Suppressor macrophage (primary cell): ENCODE data around the gene DNAJA1.
A peak's percentile ranks its signal among the peaks of the same experiment; 100 is the strongest.
"Not testable (repeated sequence)": the region's sequence is repeated elsewhere in the genome, so short reads cannot be mapped to it uniquely, and the experiment has no call there.

Experiments used
- DNase-seq, 4 experiments: peaks; one replicate each; pipeline ENCODE4 v3.0.0-alpha.2; 2020 to 2022
- total RNA-seq, 17 experiments: gene quantifications; one replicate each; lab custom pipeline; 2026; ENCODE audit warnings: mixed read lengths in 6 of 17, inconsistent platforms in 3 of 17; lab: John Stamatoyannopoulos, UW

DNAJA1 gene
- 102 to 555 (median 184) reads per million in 17 experiments for total RNA-seq

GRCh38 chr9:33024966-33025571 lies at the start of gene DNAJA1:
Gene DNAJA1, plus strand, starts transcription at chr9:33025273. Its CDS starts 1,212 bp downstream, at chr9:33026485.
- peak; percentile 98 to 99 (median 99) for DNase-seq

- no peak for DNase-seq
Measured at GRCh38 chr9:32978051-32978450, 47.0 kb upstream of the DNAJA1 start.

DNA sequence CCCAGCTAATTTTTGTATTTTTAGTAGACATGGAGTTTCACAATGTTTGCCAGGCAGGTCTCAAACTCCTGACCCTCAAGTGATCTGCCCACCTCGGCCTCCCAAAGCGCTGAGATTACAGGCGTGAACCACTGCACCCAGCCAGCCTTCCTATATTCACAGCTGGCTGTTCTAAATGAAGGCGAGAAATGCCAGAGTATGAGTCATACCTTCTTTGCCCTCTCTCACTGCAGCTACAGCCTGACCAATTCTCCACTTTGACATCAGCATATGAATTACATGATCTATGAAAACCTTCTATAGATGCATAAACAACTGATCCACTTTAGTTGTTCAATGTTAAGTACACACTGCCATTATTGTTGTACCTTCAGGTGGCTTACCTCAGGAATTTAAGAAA lies 38.1 kb upstream of the DNAJA1 start:
- no peak for DNase-seq

DNA sequence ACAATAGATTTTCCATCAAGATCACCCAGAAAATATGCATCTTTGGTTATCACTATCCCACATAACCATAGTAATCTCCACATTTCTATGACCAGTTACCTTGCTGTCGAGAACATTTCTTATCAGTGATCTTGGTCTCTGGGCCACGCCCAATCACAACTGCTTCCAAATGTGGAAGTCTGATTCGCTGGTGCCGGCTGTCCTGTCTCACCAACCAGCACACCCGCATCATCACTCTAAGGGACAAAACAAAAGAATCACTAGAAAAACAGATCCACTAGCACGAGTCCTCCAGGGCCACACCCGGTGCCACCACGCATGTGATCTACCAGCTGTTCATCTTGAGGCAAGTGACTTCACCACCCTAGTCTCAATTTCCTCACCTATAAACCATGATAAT lies 35.4 kb upstream of the DNAJA1 start:
- DNase-seq, result no peak

DNA sequence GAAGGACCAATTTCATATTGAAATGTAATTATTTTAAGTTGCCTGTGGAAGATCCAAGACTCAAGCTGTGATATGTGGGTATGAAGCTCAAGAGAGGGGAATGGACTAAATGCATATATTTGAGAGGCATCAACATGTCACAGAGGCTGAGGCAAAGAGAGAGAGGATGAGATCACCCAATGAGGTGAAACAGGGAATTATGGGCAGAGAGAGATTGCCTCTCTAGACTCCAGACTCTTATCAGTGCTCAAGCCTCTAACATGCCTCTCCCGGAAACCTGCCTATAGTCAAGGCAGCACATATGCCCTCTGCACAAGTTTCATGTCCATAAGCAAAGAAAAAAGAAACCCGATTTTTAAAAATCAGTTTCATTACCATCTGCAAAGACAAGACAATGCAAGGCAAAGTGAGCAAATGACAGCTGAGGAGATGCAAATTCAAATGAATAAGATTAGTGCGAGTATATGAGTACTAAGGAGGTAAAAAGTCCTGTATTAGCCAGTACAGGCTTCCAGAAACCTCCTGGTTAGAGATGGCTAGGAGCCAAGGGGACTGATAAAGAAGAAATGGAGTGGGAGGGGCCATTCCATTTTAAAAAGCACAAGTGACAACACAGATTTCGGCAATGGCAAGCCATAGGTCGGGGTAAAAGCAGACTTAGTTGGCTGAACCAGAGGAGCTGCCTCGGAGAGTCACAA lies 33.0 kb upstream of the DNAJA1 start:
- DNase-seq, result no peak

GRCh38 chr9:32992595-32993238 lies 32.4 kb upstream of the DNAJA1 start:
- DNase-seq, result peak in 2 of 4 experiments; percentile 11 to 35

DNA sequence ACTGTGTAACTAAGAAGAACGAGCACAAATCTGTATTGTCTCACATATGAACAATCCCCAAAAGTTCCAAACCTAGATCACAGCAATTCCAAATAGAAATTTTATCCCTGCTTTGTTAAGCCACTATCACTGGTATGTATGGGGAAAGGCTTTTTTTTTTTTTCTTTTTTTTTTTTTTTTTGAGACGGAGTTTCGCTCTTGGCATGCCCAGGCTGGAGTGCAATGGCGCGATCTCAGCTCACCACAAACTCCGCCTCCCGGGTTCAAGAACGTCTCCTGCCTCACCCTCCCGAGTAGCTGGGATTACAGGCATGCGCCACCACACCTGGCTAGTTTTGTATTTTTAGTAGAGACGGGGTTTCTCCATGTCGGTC lies 24.4 kb upstream of the DNAJA1 start:
- DNase-seq, result peak in 2 of 4 experiments; percentile 10 to 29

DNA sequence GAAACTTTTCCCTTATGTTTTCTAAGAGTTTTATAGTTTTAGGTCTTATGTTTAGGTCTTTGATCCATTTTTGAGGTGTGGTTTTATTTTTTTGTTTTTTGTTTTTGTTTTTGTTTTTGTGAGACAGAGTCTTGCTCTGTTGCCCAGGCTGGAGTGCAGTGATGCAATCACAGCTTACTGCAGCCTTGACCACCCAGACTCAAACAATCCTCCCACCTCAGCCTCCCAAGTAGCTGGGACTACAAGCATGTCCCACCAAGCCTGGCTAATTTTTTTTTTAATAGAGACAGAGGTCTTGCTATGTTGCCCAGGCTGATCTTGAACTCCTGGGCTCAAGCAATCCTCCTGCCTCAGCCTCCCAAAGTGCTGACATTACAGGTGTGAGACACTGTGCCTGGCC lies 19.7 kb upstream of the DNAJA1 start:
- DNase-seq, result not testable (repeated sequence)

- no peak for DNase-seq
Measured at GRCh38 chr9:33007755-33008154, 17.3 kb upstream of the DNAJA1 start.

GRCh38 chr9:33011831-33012230 lies 13.2 kb upstream of the DNAJA1 start:
- DNase-seq, result peak in 3 of 4 experiments; percentile 18 to 59 (median 42)

DNA sequence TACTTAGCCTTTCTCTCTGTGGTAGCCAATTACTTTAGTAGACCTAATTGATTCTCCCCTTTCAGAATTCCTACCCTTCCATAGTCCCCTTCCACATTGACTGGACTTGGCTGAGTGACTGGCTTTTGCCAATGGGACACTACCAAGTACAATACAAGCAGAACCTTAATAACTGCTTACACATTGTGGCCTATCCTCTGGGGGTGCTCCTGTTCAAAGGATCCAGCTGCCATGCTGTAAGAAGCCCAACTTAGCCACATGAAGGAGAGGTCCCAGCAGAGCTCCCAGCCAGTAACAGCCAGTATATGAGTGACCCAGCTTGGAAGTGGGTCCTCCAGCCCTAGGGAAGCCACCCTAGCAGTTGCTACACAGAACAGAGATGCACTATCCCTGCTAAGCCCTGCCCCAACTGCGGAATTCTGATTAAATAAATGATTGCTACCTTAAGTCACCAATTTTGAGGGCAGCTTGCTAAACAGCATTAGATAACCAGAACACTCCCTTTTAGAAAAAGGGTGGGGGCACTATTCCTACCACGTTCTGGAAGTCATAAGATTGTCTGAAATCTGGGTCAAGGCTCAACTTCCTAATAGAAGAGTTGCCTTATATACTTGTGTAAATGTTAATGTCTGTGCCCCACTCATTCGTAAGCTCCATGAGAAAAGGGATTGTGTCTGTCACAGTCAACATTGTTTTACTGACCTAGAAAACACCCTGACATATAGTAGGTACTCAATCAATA lies 12.6 kb upstream of the DNAJA1 start:
- DNase-seq, result peak; percentile 29 to 71 (median 52)

DNA sequence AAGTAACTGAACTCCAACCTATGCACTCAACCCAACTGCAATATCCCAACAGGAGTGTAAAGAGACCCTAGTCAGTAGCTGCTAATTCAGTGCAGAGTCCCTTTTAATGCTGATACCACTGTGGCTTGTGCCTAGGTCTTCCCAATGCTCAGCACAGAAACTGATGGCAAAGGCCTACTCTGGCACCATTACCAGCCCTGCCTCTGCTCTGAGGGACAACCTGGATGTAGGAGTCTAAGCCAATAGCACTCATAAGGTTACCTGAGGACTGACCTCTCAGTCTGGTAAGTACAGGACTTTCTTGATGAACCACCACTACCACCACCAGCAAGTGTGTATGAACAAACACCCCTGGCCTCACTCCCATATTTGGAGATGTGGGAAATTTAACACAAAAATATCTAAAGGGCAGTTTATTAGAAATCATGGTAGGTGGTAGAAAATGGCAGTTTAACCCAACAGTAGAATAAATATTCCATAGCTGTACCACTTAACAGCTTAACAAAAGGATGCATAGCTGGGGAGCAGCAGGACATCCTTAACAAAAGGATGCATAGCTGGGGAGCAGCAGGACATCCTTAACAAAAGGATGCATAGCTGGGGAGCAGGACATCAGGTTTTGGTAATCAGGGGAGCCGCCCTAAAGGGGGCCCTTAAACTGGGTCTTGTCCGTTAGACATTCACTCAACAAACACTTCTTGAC lies 11.0 kb upstream of the DNAJA1 start:
- DNase-seq, result no peak

- no peak for DNase-seq
Measured at GRCh38 chr9:33014665-33015014, 10.4 kb upstream of the DNAJA1 start.

- peak in 1 of 4 experiments; percentile 7 for DNase-seq
Measured at GRCh38 chr9:33017283-33018041, 7.6 kb upstream of the DNAJA1 start.

- no peak for DNase-seq
Measured at GRCh38 chr9:33019797-33020196, 5.3 kb upstream of the DNAJA1 start.

DNA sequence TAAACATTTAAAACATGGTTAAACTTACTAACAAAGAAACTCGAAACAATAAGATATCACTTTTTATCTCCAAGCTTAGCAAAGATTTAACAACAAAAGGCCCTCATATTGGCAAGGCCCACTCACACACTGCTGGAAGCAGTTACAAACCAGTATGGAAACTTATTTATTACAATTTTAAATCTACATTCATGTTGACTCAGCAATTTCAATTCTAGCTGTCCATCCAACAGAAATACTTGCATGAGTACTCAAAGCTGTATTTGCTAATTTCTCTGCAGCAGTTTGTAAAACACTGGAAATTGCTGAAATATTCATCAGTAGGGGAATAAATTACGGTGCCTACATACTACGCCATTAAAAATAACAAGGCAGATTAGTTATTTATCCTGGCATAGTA lies 2.8 kb upstream of the DNAJA1 start:
- no peak for DNase-seq

DNA sequence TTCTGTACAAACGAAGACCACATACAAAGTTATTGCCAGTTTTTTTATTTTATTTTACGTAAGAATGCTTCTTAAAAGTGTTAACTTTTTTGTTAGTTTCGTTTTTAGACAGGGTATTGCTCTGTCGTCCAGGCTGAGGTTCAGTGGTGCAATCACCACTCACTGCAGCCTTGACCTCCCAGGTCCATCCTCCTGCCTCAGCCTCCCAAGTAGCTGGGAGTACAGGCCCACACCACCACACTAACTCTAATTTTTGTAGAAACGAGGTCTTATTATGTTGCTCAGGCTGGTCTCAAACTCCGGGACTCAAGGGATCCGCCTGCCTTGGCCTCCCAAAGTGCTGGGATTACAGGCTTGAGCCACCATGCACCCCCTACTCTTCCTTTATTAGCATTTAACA lies 2.3 kb upstream of the DNAJA1 start:
- DNase-seq, result no peak

GRCh38 chr9:33023661-33024060 lies 1.4 kb upstream of the DNAJA1 start:
- DNase-seq, result no peak

DNA sequence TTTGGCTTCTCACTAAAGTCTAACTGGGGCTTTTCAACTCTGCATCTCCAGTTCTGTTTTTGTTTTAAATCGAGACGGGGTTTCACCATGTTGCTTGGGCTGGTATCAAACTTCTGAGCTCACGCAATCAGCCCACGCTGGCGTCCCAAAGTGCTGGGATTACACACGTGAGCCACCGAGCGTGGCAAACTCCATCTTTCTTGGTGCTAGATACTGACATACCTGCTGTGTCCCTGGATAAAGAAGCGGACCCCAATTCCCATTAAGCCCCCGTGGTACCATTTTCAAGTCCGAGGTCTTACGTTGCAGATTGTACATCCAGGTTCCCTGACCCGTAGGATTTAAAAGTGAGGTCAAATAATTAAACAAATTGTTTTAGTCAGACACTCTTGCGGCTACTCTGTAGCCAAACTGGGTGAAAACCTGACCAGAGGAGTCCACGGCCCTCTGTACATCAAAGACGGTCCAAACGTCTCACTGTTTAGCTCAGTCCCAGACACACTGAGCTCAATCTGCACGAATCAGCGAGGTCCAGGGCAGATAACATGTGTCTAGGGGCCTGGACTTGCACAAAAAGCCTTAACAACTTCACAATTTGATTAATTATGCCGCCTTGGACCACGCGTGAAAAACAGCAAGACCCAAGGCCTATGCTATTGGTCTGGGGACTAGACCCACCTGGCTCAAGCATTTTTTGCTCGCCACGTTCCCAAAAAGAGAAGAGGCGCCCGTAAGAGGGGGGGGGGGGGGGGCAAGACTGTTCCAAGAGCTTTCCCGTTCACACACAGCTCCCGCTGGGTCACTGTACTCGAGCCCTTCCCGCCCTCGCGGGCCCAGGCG lies 727 bp upstream of the DNAJA1 start:
- DNase-seq, result peak in 2 of 4 experiments; percentile 34 to 46

GRCh38 chr9:33025572-33026342 lies 684 bp downstream of the DNAJA1 start:
- peak; percentile 26 to 57 (median 42) for DNase-seq
